Right atrium auricular region (tissue), 2 donors: Measurements from ENCODE around the gene PTPRU. TPM values are rescaled to one million over a fixed set of nuclear protein-coding genes. Genes with fewer than 3 reads are reported as not detected.

Source experiments
- DNase-seq: peaks from one replicate; pipeline ENCODE4 v3.0.0-alpha.2; 2019; ENCODE audit warnings: low spot score
- H3K27ac ChIP-seq, 2 donors: fragments of 200-600 bp; sonication (generic); 1 replicate in 1 of 2; 2 replicates in 1 of 2; pipeline ENCODE4 v1.5.1; 2016 to 2019
- H3K27me3 ChIP-seq, 2 donors: fragments of 200-600 bp; sonication (generic); one replicate each; pipeline versions ENCODE4 v1.5.1 to v1.6.0; 2017 to 2019
- H3K36me3 ChIP-seq: fragments of 200-600 bp; sonication (generic); one replicate; pipeline ENCODE4 v1.5.1; 2016
- H3K4me1 ChIP-seq, 2 donors: fragments of 200-600 bp; sonication (generic); one replicate each; pipeline versions ENCODE4 v1.5.1 to v1.6.0; 2017 to 2019
- H3K4me3 ChIP-seq, 2 donors: fragments of 200-600 bp; sonication (generic); 1 replicate in 1 of 2; 2 replicates in 1 of 2; pipeline ENCODE4 v1.5.1; 2017 to 2019; ENCODE audit warnings: mild to moderate bottlenecking in 1 of 2, moderate library complexity in 1 of 2
- H3K9me3 ChIP-seq, 2 donors: fragments of 200-600 bp; sonication (generic); one replicate each; pipeline ENCODE4 v1.5.1; 2019
- CTCF ChIP-seq, 2 donors: fragments of 200-600 bp; sonication (generic); IDR thresholded peaks; one replicate each; pipeline ENCODE4 v1.5.1; 2019; ENCODE audit warnings: antibody characterized with exemption in 2 of 2
- total RNA-seq, 2 donors: library from RNA; depleted of rRNA; stranded (reverse); fragments of >200 nt; gene quantifications; one replicate each; pipeline ENCODE4 v1.1.0, GENCODE V29; 2016

The PTPRU gene
- total RNA-seq, 2 donors from 2014 or later: 15.9 to 22.4 TPM

- H3K36me3 ChIP-seq: no peaks in the 10 kb centered on the region
- DNase-seq: no peak
Observed at GRCh38 chr1:29290414-29290985, 54.2 kb downstream of the PTPRU start.

GRCh38 chr1:29291756-29292155, 55.4 kb downstream of the PTPRU start:
- no peak for DNase-seq
- Histone ChIP-seq H3K36me3 (no peaks in the 10 kb centered on the region), H3K4me3 (no peak overlapping the region), H3K9me3 (no peaks in the 10 kb centered on the region), H3K27me3 (no peaks in the 10 kb centered on the region), H3K4me1 (no peaks in the 10 kb centered on the region), H3K27ac (no peak overlapping the region)
- TF ChIP-seq CTCF (IDR thresholded peaks at IDR 0.05): no peak

More at GRCh38 chr1:29290414-29290985, 54.2 kb downstream of the PTPRU start:
- no peak for TF ChIP-seq CTCF (IDR thresholded peaks at IDR 0.05)
- H3K27ac ChIP-seq: no peak overlapping the region
- H3K9me3 ChIP-seq: no peaks in the 10 kb centered on the region
- no peaks in the 10 kb centered on the region for H3K27me3 ChIP-seq
- H3K4me3 ChIP-seq: no peak overlapping the region
- no peaks in the 10 kb centered on the region for H3K4me1 ChIP-seq

- TF ChIP-seq CTCF (IDR thresholded peaks at IDR 0.05): no peak
- H3K9me3 ChIP-seq: no peaks in the 10 kb centered on the region
- H3K27ac ChIP-seq: no peak overlapping the region
- no peaks in the 10 kb centered on the region for H3K27me3 ChIP-seq
- H3K4me1 ChIP-seq: no peaks in the 10 kb centered on the region
- DNase-seq: no peak
- H3K4me3 ChIP-seq: no peak overlapping the region
- no peaks in the 10 kb centered on the region for H3K36me3 ChIP-seq
Observed at GRCh38 chr1:29292344-29292743, 56.0 kb downstream of the PTPRU start.

GRCh38 chr1:29297450-29297849, 61.1 kb downstream of the PTPRU start:
- no peak overlapping the region for H3K27ac ChIP-seq
- DNase-seq: no peak
- no peak for TF ChIP-seq CTCF (IDR thresholded peaks at IDR 0.05)

GRCh38 chr1:29298246-29298645, 61.9 kb downstream of the PTPRU start:
- no peaks in the 10 kb centered on the region for H3K27me3 ChIP-seq

More at GRCh38 chr1:29297450-29297849, 61.1 kb downstream of the PTPRU start:
- Histone ChIP-seq H3K27me3 (no peaks in the 10 kb centered on the region), H3K36me3 (peaks cover 8% of the 10 kb centered on the region), H3K4me3 (no peak overlapping the region), H3K9me3 (no peaks in the 10 kb centered on the region), H3K4me1 (no peaks in the 10 kb centered on the region)

More at GRCh38 chr1:29298246-29298645, 61.9 kb downstream of the PTPRU start:
- H3K36me3 ChIP-seq: peaks cover 9% of the 10 kb centered on the region
- H3K4me3 ChIP-seq: no peak overlapping the region
- no peaks in the 10 kb centered on the region for H3K9me3 ChIP-seq
- TF ChIP-seq CTCF (IDR thresholded peaks at IDR 0.05): no peak
- H3K27ac ChIP-seq: no peak overlapping the region
- no peak for DNase-seq
- no peaks in the 10 kb centered on the region for H3K4me1 ChIP-seq
